B cell (primary cell): ENCODE measurements around the gene HTN3. TPM values are rescaled to one million over a fixed set of nuclear protein-coding genes. Genes with fewer than 3 reads are reported as not detected.
"Not testable (repeated sequence)": the region's sequence is repeated elsewhere in the genome, so short reads cannot be mapped to it uniquely, and the experiment has no call there.

Experiments used
- ATAC-seq: fragments of 200-7000 bp; cut with Tn5 transposase; one replicate; pipeline ENCODE4 v1.10.0; 2021; ENCODE audit warnings: low read depth, mild to moderate bottlenecking, moderate number of reproducible peaks, moderate library complexity
- CTCF ChIA-PET: fragments of 350-600 bp; sonication (Branson Sonifier 250); formaldehyde crosslinking; loops from one replicate; lab custom pipeline; 2021; ENCODE audit warnings: antibody characterized with exemption, inconsistent platforms; lab: Charles Lee
- POLR2A ChIA-PET: fragments of 350-600 bp; sonication (Branson Sonifier 250); formaldehyde crosslinking; loops from one replicate; lab custom pipeline; 2021; ENCODE audit warnings: antibody characterized with exemption; lab: Charles Lee
- DNase-seq: peaks from one replicate; pipeline ENCODE4 v3.0.0; 2013
- H2AFZ ChIP-seq: 2 replicates; pipeline ENCODE4 v1.6.1; 2012; ENCODE audit warnings: mild to moderate bottlenecking, low read depth, low read length; ENCODE audit not compliant: insufficient read depth, poor library complexity, severe bottlenecking
- H3K27ac ChIP-seq, 2 donors: 1 replicate in 1 of 2; 2 replicates in 1 of 2; pipeline ENCODE4 v1.5.1; 2012 to 2013; ENCODE audit warnings: low read length in 2 of 2, mild to moderate bottlenecking in 2 of 2, moderate library complexity in 1 of 2
- H3K27me3 ChIP-seq, 4 experiments: fragments of 200-600 bp in 1 of 4; sonication (generic) in 1 of 4; replicated peaks in 1 of 4; 1 replicate in 2 of 4; 2 replicates in 2 of 4; pipeline versions ENCODE4 v1.6.1 to v1.7.0; 2013 to 2016; ENCODE audit warnings: low read length in 3 of 4, mild to moderate bottlenecking in 2 of 4, mixed read lengths in 1 of 4, moderate library complexity in 1 of 4; ENCODE audit not compliant: insufficient read depth in 4 of 4, control insufficient read depth in 3 of 4; ENCODE audit errors: control extremely low read depth in 1 of 4
- H3K36me3 ChIP-seq, 2 experiments: replicated peaks in 1 of 2; 1 replicate in 1 of 2; 2 replicates in 1 of 2; pipeline versions ENCODE4 v1.6.1 to v1.7.1; 2013; ENCODE audit warnings: low read length in 1 of 2; ENCODE audit not compliant: insufficient read depth in 2 of 2, control insufficient read depth in 1 of 2; ENCODE audit errors: control extremely low read depth in 1 of 2, extremely low read depth in 1 of 2
- H3K4me1 ChIP-seq, 2 donors: fragments of 200-600 bp in 1 of 2; sonication (generic) in 1 of 2; 1 replicate in 1 of 2; 2 replicates in 1 of 2; pipeline versions ENCODE4 v1.5.1 to v1.6.1; 2013 to 2017; ENCODE audit warnings: low read length in 2 of 2; ENCODE audit not compliant: control insufficient read depth in 2 of 2, insufficient read depth in 2 of 2
- H3K4me2 ChIP-seq: replicated peaks from 2 replicates; pipeline ENCODE3; 2012; ENCODE audit warnings: mild to moderate bottlenecking, low read depth, low read length; ENCODE audit not compliant: poor library complexity, severe bottlenecking
- H3K4me3 ChIP-seq, 5 experiments: fragments of 200-600 bp in 1 of 5; sonication (generic) in 1 of 5; 1 replicate in 3 of 5; 2 replicates in 2 of 5; pipeline versions ENCODE4 v1.5.1 to v1.7.0; 2011 to 2016; ENCODE audit warnings: low read length in 4 of 5, mild to moderate bottlenecking in 4 of 5, low read depth in 2 of 5, control low read depth in 1 of 5, moderate library complexity in 1 of 5; ENCODE audit not compliant: insufficient read depth in 1 of 5; ENCODE audit errors: control extremely low read depth in 1 of 5, extremely low read depth in 1 of 5
- H3K79me2 ChIP-seq: fragments of 200-600 bp; sonication (generic); one replicate; pipeline ENCODE4 v1.6.0; 2016; ENCODE audit warnings: low read length; ENCODE audit not compliant: control insufficient read depth, insufficient read depth
- H3K9ac ChIP-seq: fragments of 200-600 bp; sonication (generic); 2 replicates; pipeline ENCODE4 v1.6.1; 2017; ENCODE audit warnings: mild to moderate bottlenecking, low read length, moderate library complexity
- H3K9me3 ChIP-seq, 3 donors: one replicate each; pipeline versions ENCODE4 v1.6.1 to v1.7.1; 2013; ENCODE audit warnings: low read length in 2 of 3; ENCODE audit not compliant: control insufficient read depth in 2 of 3, insufficient read depth in 1 of 3; ENCODE audit errors: control extremely low read depth in 1 of 3
- H4K20me1 ChIP-seq: 2 replicates; pipeline ENCODE4 v1.6.0; 2012; ENCODE audit warnings: mild to moderate bottlenecking, low read length; ENCODE audit not compliant: insufficient read depth, control insufficient read depth, poor library complexity, severe bottlenecking
- H3K27ac Mint-ChIP-seq: one replicate; pipeline ENCODE4 v1.8.0; 2021; ENCODE audit warnings: mixed read lengths
- H3K27me3 Mint-ChIP-seq: one replicate; pipeline ENCODE4 v1.8.0; 2021; ENCODE audit warnings: mixed read lengths
- H3K4me1 Mint-ChIP-seq: one replicate; pipeline ENCODE4 v1.8.0; 2021; ENCODE audit warnings: mixed read lengths
- H3K4me3 Mint-ChIP-seq: one replicate; pipeline ENCODE4 v1.8.0; 2021; ENCODE audit warnings: mixed read lengths
- H3K9me3 Mint-ChIP-seq: one replicate; pipeline ENCODE4 v1.8.0; 2022; ENCODE audit warnings: mixed read lengths; ENCODE audit not compliant: insufficient read depth
- EZH2 ChIP-seq: IDR thresholded peaks from 2 replicates; pipeline ENCODE4 v1.6.1; 2012; ENCODE audit warnings: borderline replicate concordance, low read depth, mild to moderate bottlenecking, moderate library complexity, low read length; ENCODE audit not compliant: insufficient read depth, poor library complexity, severe bottlenecking
- WGBS: methylation state at CpG from one replicate; pipeline ENCODE4 v1.1.5; 2013; ENCODE audit warnings: missing lambda C conversion rate; ENCODE audit not compliant: insufficient coverage; 5-methylcytosine and 5-hydroxymethylcytosine counted together
- intact Hi-C: fragments of 100-400 bp; cut with micrococcal nuclease; formaldehyde crosslinking; loops from one replicate; pipeline ENCODE4 v1.10.0; 2022
- polyA plus RNA-seq: library from polyadenylated mRNA; depleted of rRNA; stranded (reverse); fragments of >200 nt; gene quantifications from 2 replicates; pipeline ENCODE4 v1.2.3, GENCODE V29; 2012
- total RNA-seq, 2 donors: library from RNA; stranded (reverse); fragments of 120-200 nt in 1 of 2; gene quantifications; 1 replicate in 1 of 2; 2 replicates in 1 of 2; pipeline versions ENCODE4 v1.2.3 to v1.2.4, GENCODE V29; 2013 to 2022
- TF ChIP-seq, protein P1 (sequence below): fragments of 200-600 bp; IDR thresholded peaks from one replicate; pipeline ENCODE4 v1.8.0; 2022; ENCODE audit warnings: antibody characterized with exemption, mild to moderate bottlenecking

The HTN3 gene
- total and polyA plus RNA-seq, 2 donors (not counting 1 experiment from before 2014, with no cell fraction given), result not detected

DNA sequence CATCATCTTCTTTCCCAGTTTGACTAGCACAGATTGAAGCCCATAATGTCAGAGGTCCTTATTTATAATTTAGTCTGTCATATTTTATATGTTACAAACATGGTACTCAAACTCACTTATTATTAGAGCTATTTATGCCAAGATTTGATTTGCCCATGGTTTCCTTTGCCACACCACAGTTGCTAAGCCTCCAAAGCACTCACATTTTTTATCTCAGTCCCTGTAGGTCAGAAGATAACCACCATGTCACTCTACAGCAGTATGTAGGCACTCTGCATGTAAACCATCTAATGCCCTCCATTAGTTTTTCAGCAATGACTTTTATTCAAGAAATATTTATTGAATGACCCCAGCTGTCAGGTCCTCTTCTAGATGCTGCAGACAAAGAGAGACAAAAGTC lies 25.8 kb upstream of the HTN3 start:
- no peaks in the 10 kb centered on the region for H3K9me3 Mint-ChIP-seq
- no peak for ATAC-seq
- POLR2A ChIA-PET, result no interaction called here

DNA sequence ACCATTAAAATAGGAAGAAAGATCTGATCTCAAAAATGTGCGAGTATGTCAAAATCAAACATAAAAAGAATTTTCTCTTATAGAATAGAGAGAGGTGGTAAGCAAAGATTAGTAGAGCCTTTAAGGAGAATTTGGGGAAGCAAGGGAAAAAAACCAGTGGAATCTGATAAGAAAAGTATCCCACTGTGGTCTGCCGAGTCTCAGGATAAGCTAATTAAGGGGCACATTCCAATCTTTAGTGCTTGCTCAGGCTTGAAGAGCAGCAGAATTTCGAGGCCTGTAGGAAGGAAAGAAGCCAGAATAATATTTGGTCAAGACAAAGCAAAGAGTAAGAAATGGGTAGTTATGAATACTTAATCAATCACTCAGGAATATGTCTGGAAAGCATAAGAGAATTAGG lies 19.5 kb upstream of the HTN3 start:
- 80% methylated on average over 1 of the region's 3 CpGs for WGBS
- ChIA-PET POLR2A (no interaction called here), CTCF (no interaction called here)
- H3K4me2 ChIP-seq, result no peak overlapping the region
- Mint-ChIP-seq H3K27me3 (no peaks in the 10 kb centered on the region), H3K9me3 (no peaks in the 10 kb centered on the region), H3K27ac (no peak overlapping the region), H3K4me1 (no peaks in the 10 kb centered on the region), H3K4me3 (no peak overlapping the region)
- H4K20me1 ChIP-seq, result no peaks in the 10 kb centered on the region
- H2AFZ ChIP-seq, result no peak overlapping the region
- H3K36me3 ChIP-seq, result no peaks in the 10 kb centered on the region
- no peaks in the 10 kb centered on the region for H3K4me1 ChIP-seq
- no peaks in the 10 kb centered on the region for H3K79me2 ChIP-seq
- peaks cover 0 to 2% (median 0%) of the 10 kb centered on the region in 3 donors for H3K9me3 ChIP-seq
- TF ChIP-seq, protein P1, sequence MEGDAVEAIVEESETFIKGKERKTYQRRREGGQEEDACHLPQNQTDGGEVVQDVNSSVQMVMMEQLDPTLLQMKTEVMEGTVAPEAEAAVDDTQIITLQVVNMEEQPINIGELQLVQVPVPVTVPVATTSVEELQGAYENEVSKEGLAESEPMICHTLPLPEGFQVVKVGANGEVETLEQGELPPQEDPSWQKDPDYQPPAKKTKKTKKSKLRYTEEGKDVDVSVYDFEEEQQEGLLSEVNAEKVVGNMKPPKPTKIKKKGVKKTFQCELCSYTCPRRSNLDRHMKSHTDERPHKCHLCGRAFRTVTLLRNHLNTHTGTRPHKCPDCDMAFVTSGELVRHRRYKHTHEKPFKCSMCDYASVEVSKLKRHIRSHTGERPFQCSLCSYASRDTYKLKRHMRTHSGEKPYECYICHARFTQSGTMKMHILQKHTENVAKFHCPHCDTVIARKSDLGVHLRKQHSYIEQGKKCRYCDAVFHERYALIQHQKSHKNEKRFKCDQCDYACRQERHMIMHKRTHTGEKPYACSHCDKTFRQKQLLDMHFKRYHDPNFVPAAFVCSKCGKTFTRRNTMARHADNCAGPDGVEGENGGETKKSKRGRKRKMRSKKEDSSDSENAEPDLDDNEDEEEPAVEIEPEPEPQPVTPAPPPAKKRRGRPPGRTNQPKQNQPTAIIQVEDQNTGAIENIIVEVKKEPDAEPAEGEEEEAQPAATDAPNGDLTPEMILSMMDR, result no peak
- no peak for TF ChIP-seq EZH2
- no peak overlapping the region for H3K4me3 ChIP-seq
- DNase-seq (no peak), ATAC-seq (no peak)
- no peak overlapping the region for H3K27ac ChIP-seq
- H3K27me3 ChIP-seq, result no peaks in the 10 kb centered on the region
- intact Hi-C loops, result no loop called here
- H3K9ac ChIP-seq, result no peak overlapping the region

More for the DNA sequence above, 25.8 kb upstream of the HTN3 start:
- DNase-seq, result no peak
- no peak overlapping the region for H3K4me2 ChIP-seq
- Mint-ChIP-seq H3K27me3 (no peaks in the 10 kb centered on the region), H3K4me1 (no peaks in the 10 kb centered on the region), H3K4me3 (no peak overlapping the region), H3K27ac (no peak overlapping the region)
- no peaks in the 10 kb centered on the region for H3K79me2 ChIP-seq
- TF ChIP-seq EZH2, result no peak
- TF ChIP-seq, protein P1, result no peak
- H4K20me1 ChIP-seq, result no peaks in the 10 kb centered on the region
- no peak overlapping the region for H3K9ac ChIP-seq
- H3K36me3 ChIP-seq, result no peaks in the 10 kb centered on the region
- intact Hi-C loops, result no loop called here
- H3K9me3 ChIP-seq, result no peaks in the 10 kb centered on the region
- no peak overlapping the region for H2AFZ ChIP-seq
- H3K4me1 ChIP-seq, result no peaks in the 10 kb centered on the region
- no peaks in the 10 kb centered on the region for H3K27me3 ChIP-seq
- CTCF ChIA-PET, result no interaction called here
- no peak overlapping the region for H3K4me3 ChIP-seq
- no peak overlapping the region for H3K27ac ChIP-seq

DNA sequence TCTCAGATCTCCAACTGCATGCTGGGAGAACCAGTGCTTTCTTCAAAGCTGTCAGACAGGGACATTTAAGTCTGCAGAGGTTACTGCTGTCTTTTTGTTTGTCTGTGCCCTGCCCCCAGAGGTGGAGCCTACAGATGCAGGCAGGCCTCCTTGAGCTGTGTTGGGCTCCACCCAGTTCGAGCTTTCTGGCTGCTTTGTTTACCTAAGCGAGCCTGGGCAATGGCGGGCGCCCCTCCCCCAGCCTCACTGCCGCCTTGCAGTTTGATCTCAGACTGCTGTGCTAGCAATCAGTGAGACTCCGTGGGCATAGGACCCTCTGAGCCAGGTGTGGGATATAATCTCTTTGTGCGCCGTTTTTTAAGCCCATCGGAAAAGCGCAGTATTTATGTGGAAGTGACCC lies 9.3 kb upstream of the HTN3 start:
- 100% methylated on average over 2 of the region's 10 CpGs for whole genome bisulfite sequencing
- H3K4me1 ChIP-seq, H3K4me3 ChIP-seq, CTCF ChIA-PET, H3K9me3 Mint-ChIP-seq, H3K9me3 ChIP-seq, H3K9ac ChIP-seq, ATAC-seq, intact Hi-C loops, H3K4me2 ChIP-seq, H3K27me3 ChIP-seq, H3K4me3 Mint-ChIP-seq, H3K27ac Mint-ChIP-seq, H3K27me3 Mint-ChIP-seq, H3K36me3 ChIP-seq, H4K20me1 ChIP-seq, H3K79me2 ChIP-seq, POLR2A ChIA-PET, H3K27ac ChIP-seq, H2AFZ ChIP-seq, DNase-seq, H3K4me1 Mint-ChIP-seq: not testable (repeated sequence)
